Stimulated activated CD4-positive, alpha-beta T cell treated with anti-CD3 and anti-CD28 coated beads, TNF-alpha, amount 100 ng/mL, for 1 hour (primary cell): ENCODE data around the gene STAT4.
A peak's percentile ranks its signal among the peaks of the same experiment; 100 is the strongest.

ENCODE experiments used
- DNase-seq, 3 donors: peaks; one replicate each; pipeline ENCODE4 v3.0.0-alpha.2; 2020; ENCODE audit warnings: low read depth in 3 of 3, low spot score in 1 of 3

The STAT4 gene

GRCh38 chr2:191049728-191050639 lies 100.8 kb downstream of the STAT4 start:
- no peak for DNase-seq

DNA sequence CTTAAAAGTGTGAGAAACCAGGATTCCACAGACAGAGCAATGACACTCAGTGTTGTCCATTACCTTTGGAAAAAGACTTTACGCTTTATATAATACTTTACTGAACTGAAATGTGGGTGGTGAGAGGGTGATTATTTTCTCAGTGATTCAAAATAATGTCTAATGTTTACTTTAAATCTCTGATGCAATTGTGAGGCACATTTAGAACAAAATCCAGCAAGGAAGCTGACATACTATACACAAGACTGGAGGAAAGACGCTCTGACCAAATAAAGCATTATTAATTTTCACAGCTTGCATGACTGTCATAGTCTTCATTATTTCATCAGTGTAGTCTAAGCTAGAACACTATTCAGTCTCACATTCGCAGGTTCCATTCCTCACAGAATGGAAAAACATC lies 102.7 kb downstream of the STAT4 start:
- DNase-seq, result no peak

DNA sequence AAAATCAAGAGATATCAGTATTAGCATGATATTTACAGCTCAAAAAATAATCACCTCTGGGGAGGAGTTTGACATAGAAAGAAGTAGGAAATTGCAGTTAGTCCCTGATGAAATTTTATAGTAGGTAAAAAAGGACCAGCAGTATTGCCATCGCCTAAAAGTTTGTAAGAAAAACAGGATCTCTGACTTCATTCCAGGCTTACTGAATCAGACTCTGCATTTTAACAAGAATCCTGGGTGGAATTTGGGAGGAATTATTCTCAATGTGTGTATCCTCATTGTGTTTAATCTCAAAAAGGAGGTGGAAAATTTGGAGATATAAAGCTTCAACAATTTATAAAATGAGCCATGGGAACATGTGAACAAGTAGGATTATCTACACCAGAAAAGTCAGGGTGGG lies 105.7 kb downstream of the STAT4 start:
- no peak for DNase-seq

DNA sequence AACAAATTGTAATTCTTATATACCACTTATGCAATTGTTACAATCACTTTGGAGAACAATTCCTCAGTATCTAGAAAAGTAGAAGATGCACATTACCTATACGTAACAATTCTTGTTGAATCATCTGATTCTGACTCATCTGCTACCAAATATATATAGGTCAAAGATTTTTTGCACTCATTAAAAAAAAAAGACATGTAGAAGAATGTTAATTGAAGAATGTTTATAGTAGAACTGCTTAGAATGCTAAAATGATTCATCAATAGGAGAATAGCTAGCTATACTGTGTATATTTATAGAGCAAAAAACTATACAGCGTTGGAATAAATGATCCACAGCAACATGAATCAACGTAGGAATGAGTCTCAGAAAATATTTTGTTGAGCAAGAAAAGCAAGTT lies 107.4 kb downstream of the STAT4 start:
- no peak for DNase-seq

DNA sequence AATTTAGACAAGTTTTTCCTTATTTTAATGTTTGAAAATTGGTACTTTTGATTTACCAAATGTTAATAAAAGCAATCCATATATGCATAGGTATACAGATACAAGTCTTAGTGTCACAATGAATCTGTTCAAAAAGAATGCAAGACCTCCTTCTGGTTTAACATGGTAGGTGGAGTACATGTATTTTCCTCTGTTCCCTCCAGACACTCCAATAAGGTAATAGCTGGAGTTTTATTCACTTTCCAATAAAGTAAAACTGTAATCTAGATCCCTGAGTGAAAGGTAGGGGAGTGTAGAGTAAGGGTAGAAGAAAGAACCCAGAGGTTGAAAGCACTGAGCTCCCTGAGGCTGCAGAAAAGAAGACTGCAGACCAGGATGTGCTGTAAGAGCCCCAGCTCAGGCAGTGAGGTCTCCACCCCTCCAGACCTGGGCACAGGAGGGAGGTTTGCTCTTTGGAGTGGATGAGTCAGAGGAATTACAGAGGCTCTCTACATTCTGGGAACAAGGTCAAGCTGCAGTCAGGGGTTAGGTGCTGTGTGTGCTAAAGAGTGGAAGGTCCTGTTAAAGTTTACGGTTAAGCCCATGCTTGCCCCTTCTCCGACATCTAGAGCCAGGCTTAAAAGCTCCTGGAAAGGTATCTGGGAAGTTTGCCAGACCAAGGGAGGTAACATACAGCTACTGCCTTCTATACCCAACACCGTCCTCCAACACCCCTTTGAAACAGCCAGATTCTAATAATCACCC lies 109.2 kb downstream of the STAT4 start:
- DNase-seq, result no peak

GRCh38 chr2:191039616-191040015 lies 111.2 kb downstream of the STAT4 start:
- DNase-seq, result no peak

GRCh38 chr2:191038741-191039140 lies 112.1 kb downstream of the STAT4 start:
- no peak for DNase-seq

DNA sequence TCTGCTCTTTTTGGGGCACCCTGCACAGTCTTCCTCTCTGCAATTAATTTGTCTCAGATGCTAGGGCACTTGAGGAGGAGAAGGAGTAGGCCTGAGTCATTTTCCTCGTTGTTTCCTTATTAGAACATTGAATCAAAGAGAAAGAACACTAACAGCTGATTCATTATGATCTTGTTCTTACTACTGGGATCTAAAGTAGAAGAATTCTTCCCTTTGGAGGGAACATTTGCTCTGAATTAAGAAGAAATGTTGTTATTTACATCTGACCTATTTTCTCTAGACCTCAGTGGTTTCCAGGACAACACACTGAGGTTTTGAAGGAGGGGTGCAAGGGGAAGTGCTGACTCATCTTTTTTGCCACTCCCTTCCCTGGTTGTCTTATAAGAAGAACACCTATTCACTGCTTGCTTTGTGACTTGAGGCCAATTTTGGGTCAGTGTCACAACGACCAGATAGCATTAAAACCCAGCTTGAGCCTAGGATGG lies 112.5 kb downstream of the STAT4 start:
- no peak for DNase-seq

DNA sequence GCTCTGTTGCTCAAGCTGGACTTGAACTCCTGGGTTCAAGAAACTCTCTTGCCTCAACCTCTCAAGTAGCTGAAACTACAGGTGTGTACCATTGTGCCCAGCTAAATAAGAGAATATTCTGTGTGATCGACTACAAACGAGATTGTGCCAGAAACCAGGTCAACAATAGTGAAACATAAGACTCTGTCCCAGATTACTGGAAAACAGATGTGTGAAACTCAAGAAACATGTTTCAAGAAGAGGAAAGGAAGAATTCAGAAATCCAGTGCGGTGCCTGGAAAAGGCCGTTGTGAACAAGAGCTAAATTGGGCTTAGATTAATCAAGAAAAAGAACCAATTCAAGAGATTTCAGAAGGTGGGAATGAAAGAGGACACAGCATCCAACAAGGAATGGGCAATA lies 113.4 kb downstream of the STAT4 start:
- no peak for DNase-seq

- DNase-seq, result no peak
These were observed 114.4 kb downstream of the STAT4 start for GRCh38 chr2:191036363-191036762.

- no peak for DNase-seq
These were observed 118.0 kb downstream of the STAT4 start for GRCh38 chr2:191032588-191033429.

DNA sequence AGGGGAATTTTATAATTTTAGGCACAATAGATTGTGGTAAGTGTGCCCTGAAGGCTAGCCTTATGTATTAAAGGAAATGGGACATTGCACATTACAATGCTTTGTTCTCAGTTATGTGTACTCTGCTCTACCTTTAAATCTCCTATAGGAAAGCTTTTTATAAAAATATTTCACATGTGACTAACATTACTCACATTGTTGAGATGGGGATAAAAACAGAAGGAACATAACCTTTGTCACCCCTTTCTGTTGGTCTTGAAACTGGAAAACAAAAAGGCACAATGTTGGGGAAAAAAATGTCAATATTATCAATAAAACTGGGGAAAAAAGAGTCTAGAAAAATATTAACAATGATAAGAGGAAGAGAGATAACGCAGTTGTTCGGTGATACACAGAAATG lies 119.5 kb downstream of the STAT4 start:
- no peak for DNase-seq

DNA sequence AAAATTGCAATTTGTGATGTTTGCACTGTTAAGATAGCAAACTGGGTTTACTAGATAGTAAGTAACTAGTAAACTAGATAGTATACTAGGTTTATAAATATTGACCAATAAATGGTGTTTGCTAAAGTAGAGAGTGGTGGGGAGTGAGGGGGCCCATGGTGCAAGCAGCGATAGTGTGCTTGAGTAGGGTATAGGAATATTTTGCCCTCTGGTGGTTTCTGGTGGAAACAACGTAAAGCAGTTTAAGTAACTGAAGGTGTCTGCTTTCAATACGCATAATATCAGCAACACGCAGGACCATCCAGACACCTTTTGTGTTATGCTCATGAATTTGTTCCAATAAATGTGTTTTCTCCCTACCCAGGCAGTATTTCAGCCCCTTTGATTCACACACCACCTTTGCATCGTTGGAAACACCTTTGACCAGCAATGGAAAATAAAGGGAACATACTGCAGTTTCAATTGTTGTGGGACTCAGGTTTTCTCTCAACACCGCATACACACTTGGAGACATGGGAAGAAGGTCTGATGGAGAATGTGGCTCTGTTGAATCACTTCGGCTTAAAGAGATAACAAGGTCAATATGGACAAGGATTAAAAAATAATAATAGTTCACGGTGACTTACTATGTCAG lies 120.2 kb downstream of the STAT4 start:
- no peak for DNase-seq

DNA sequence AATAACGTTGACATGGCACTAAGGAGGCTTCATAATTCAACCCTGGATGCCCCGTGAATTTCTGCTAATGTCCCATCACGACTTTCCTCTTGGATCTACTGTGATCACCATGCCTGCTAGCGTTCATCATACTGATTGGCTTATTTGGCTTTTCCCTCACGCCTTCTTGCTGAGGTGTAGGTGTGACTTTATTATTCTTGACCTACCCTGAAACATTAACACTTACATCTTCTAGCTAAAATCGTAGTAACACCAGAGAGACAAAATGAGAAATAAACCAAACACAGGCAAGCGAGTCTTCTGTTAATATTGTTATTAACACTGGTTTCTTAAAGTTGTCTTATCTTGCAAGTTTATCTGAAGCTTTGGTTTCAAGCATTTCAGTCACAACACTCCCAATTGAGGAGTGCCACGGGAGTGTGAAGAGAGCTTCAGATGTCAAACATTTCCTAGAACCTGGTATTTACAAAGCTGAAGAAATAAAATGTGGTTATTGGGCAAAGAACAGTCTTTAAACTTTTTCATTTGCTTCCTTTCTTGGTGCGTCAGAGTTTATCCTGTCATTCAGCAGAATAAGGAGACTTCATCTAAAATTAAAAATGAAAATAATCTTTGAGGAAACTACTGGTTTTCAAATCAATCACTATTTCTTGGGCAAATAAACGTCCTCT lies 121.4 kb downstream of the STAT4 start:
- no peak for DNase-seq

DNA sequence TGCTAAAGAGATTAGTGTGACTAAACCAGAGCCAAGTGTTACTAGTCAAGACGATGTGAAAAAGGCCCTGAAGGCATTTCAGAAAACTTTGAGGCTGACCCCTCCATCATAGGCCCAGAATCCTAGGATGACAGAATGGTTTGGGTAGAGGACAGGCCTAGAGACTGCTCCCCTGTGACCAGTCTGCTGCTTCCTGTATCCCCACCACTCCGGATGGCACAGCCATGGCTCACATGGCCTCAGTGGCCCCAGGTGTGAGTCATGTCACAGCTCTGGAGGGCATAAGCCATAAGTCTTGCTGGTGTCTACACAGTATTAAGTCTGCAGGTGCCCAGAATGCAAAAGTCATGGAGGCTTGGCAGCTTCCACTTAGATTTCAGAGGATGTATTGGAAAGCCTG lies 124.4 kb downstream of the STAT4 start:
- no peak for DNase-seq

GRCh38 chr2:191025135-191025534 lies 125.7 kb downstream of the STAT4 start:
- DNase-seq, result no peak

GRCh38 chr2:191023235-191023679 lies 127.5 kb downstream of the STAT4 start:
- no peak for DNase-seq

GRCh38 chr2:191020742-191021381 lies 129.9 kb downstream of the STAT4 start:
- peak in 1 of 3 donors; percentile 35 for DNase-seq

- peak; percentile 80 to 94 (median 93) for DNase-seq
These were observed 130.5 kb downstream of the STAT4 start for GRCh38 chr2:191020221-191020741.
